HepG2 (cell line): Measurements from ENCODE around the gene ZNF341. TPM values are rescaled to one million over a fixed set of nuclear protein-coding genes. Genes with fewer than 3 reads are reported as not detected.

Source experiments
- ATF6 ChIP-seq: sonication (generic); formaldehyde crosslinking; conservative IDR thresholded peaks from 2 replicates; pipeline ENCODE4 v1.4.0; 2020; ENCODE audit warnings: missing genetic modification reagents
- CAMTA2 ChIP-seq: sonication (generic); formaldehyde crosslinking; IDR thresholded peaks from 2 replicates; pipeline ENCODE4 v1.4.0; 2020; ENCODE audit warnings: mild to moderate bottlenecking, missing genetic modification reagents, borderline replicate concordance
- DRAP1 ChIP-seq: IDR thresholded peaks from 2 replicates; pipeline ENCODE4 v1.6.1; 2016; ENCODE audit warnings: missing genetic modification reagents, missing compliant biosample characterization
- FUBP1 ChIP-seq: sonication (generic); formaldehyde crosslinking; IDR thresholded peaks from 2 replicates; pipeline ENCODE4 v1.5.1; 2020; ENCODE audit warnings: missing genetic modification reagents, mild to moderate bottlenecking, borderline replicate concordance
- HMG20A ChIP-seq: IDR thresholded peaks from 2 replicates; pipeline ENCODE4 v1.6.1; 2016; ENCODE audit warnings: borderline replicate concordance
- HNRNPK ChIP-seq: fragments of 200-400 bp; formaldehyde crosslinking; IDR thresholded peaks from 2 replicates; pipeline ENCODE4 v1.6.1; 2018; ENCODE audit warnings: low read length, low read depth, moderate library complexity, mild to moderate bottlenecking; ENCODE audit not compliant: poor library complexity, severe bottlenecking
- NFIB ChIP-seq: sonication (generic); formaldehyde crosslinking; IDR thresholded peaks from 2 replicates; pipeline ENCODE4 v1.9.0; 2021; ENCODE audit warnings: missing genetic modification reagents, mild to moderate bottlenecking, borderline replicate concordance
- PCBP1 ChIP-seq: fragments of 200-400 bp; formaldehyde crosslinking; IDR thresholded peaks from 2 replicates; pipeline ENCODE4 v1.6.1; 2017; ENCODE audit warnings: mild to moderate bottlenecking, low read depth, low read length, borderline replicate concordance
- PHB2 ChIP-seq: fragments of 450-650 bp; IDR thresholded peaks from 2 replicates; pipeline ENCODE4 v1.6.1; 2018; ENCODE audit not compliant: partially characterized antibody
- SMARCE1 ChIP-seq: fragments of 450-650 bp; IDR thresholded peaks from 2 replicates; pipeline ENCODE4 v1.6.1; 2017; ENCODE audit warnings: borderline replicate concordance
- TRIM24 ChIP-seq: sonication (generic); formaldehyde crosslinking; IDR thresholded peaks from 2 replicates; pipeline ENCODE4 v1.8.0; 2022; ENCODE audit warnings: mild to moderate bottlenecking, missing genetic modification reagents
- ZBTB21 ChIP-seq: sonication (generic); formaldehyde crosslinking; IDR thresholded peaks from 2 replicates; pipeline ENCODE4 v1.4.0; 2020; ENCODE audit warnings: missing genetic modification reagents
- ZFAT ChIP-seq: sonication (generic); formaldehyde crosslinking; conservative IDR thresholded peaks from 2 replicates; pipeline ENCODE4 v1.8.1; 2023; ENCODE audit warnings: missing genetic modification reagents, inconsistent platforms
- ZMYM2 ChIP-seq: sonication (generic); formaldehyde crosslinking; IDR thresholded peaks from 2 replicates; pipeline ENCODE4 v1.8.0; 2022; ENCODE audit warnings: mild to moderate bottlenecking, missing genetic modification reagents
- ZNF550 ChIP-seq: sonication (generic); formaldehyde crosslinking; IDR thresholded peaks from 2 replicates; pipeline ENCODE4 v1.4.0; 2020; ENCODE audit warnings: mild to moderate bottlenecking, missing genetic modification reagents, borderline replicate concordance
- ZNF629 ChIP-seq: sonication (generic); formaldehyde crosslinking; conservative IDR thresholded peaks from 2 replicates; pipeline ENCODE4 v1.5.0; 2020; ENCODE audit warnings: missing genetic modification reagents
- ZNF660 ChIP-seq: sonication (generic); formaldehyde crosslinking; IDR thresholded peaks from 2 replicates; pipeline ENCODE4 v1.5.1; 2020; ENCODE audit warnings: mild to moderate bottlenecking, low read depth, missing genetic modification reagents, borderline replicate concordance
- ZNF770 ChIP-seq: sonication (generic); formaldehyde crosslinking; IDR thresholded peaks from 2 replicates; pipeline ENCODE4 v1.5.0; 2020; ENCODE audit warnings: mild to moderate bottlenecking, missing genetic modification reagents
- polyA plus RNA-seq, 8 experiments: library from polyadenylated mRNA; depleted of rRNA in 3 of 8; stranded (reverse) in 7 of 8; unstranded in 1 of 8; fragments of >200 nt; fragmentation: Illumina TruSeq in 4 of 8; extraction: Trizol in 4 of 8; gene quantifications; 2 replicates each; pipeline versions ENCODE4 v1.2.1 to v1.2.3, GENCODE V29; 2011 to 2016; ENCODE audit warnings: low read depth in 4 of 8, missing spikeins in 1 of 8, mixed read lengths in 1 of 8; ENCODE audit not compliant: insufficient read depth in 1 of 8
- total RNA-seq, 5 experiments: library from RNA; depleted of rRNA; stranded (reverse); fragments of >200 nt; fragmentation: Illumina TruSeq; extraction: Trizol; gene quantifications; 2 replicates each; pipeline ENCODE4 v1.2.3, GENCODE V29; 2016; ENCODE audit warnings: low read depth in 1 of 5

ZNF341 gene
- total and polyA plus RNA-seq, 2 of the 13 experiments (the other 11 are each of a cell fraction or from before 2014, with no cell fraction given): 1.1 to 2.2 TPM

GRCh38 chr20:33724439-33725094, 7.2 kb upstream of the ZNF341 start (continued):
- TF ChIP-seq NFIB (CRISPR knock-in tag) (no peak), PHB2 (no peak), ZNF629 (CRISPR knock-in tag) (peak; percentile 15), DRAP1 (peak; percentile 35; the same call in 1 of the 2 replicates), CAMTA2 (CRISPR knock-in tag) (no peak), ATF6 (CRISPR knock-in tag) (no peak), HNRNPK (no peak), SMARCE1 (no peak), ZMYM2 (CRISPR knock-in tag) (no peak), ZBTB21 (no peak), ZFAT (CRISPR knock-in tag) (no peak), ZNF770 (CRISPR knock-in tag) (peak; percentile 62; the same call in 1 of the 2 replicates), HMG20A (CRISPR knock-in tag) (peak; percentile 19; the same call in 1 of the 2 replicates), ZNF660 (CRISPR knock-in tag) (no peak), FUBP1 (CRISPR knock-in tag) (no peak), TRIM24 (no peak; the same call in 1 of the 2 replicates), PCBP1 (no peak), ZNF550 (CRISPR knock-in tag) (no peak)
